GM23338 (cell line): ENCODE measurements around the gene SLC4A8.

Experiments
- CREB1 ChIP-seq: fragments of 250-450 bp; sonication (Bioruptor Pico); IDR thresholded peaks from 2 replicates; pipeline ENCODE4 v1.5.0; 2020; ENCODE audit warnings: low read depth, mild to moderate bottlenecking, moderate library complexity
- EZH2 ChIP-seq: fragments of 200-600 bp; sonication (generic); IDR thresholded peaks from one replicate; pipeline ENCODE4 v1.8.0; 2017; ENCODE audit warnings: antibody characterized with exemption, mild to moderate bottlenecking, low read depth; ENCODE audit not compliant: unreplicated experiment
- EZH2phosphoT487 ChIP-seq: fragments of 200-600 bp; sonication (generic); IDR thresholded peaks from one replicate; pipeline ENCODE4 v1.8.1; 2018; ENCODE audit warnings: antibody characterized with exemption; ENCODE audit not compliant: unreplicated experiment
- NANOG ChIP-seq: IDR thresholded peaks from 2 replicates; pipeline ENCODE4 v1.6.1; 2016; ENCODE audit warnings: antibody characterized with exemption, borderline replicate concordance
- POLR2AphosphoS5 ChIP-seq: IDR thresholded peaks from 2 replicates; pipeline ENCODE4 v1.6.1; 2016; ENCODE audit warnings: antibody characterized with exemption, low read depth
- ZNF114 ChIP-seq: fragments of 250-450 bp; sonication (Bioruptor Pico); IDR thresholded peaks from 2 replicates; pipeline ENCODE4 v1.5.0; 2020; ENCODE audit warnings: mild to moderate bottlenecking, moderate library complexity
- TF ChIP-seq, protein P1 (sequence below), 2 experiments: fragments of 200-600 bp in 1 of 2; sonication (generic) in 1 of 2; conservative IDR thresholded peaks; 2 replicates each; pipeline versions ENCODE4 v1.5.1 to v1.6.1; 2016 to 2017; ENCODE audit warnings: antibody characterized with exemption in 2 of 2, low read depth in 2 of 2, mild to moderate bottlenecking in 2 of 2, moderate library complexity in 1 of 2
- TF ChIP-seq, protein P2 (sequence below): IDR thresholded peaks from one replicate; pipeline ENCODE4 v1.6.1; 2018; ENCODE audit warnings: antibody characterized with exemption; ENCODE audit not compliant: unreplicated experiment
- TF ChIP-seq, protein P3 (sequence below): fragments of 250-450 bp; sonication (Bioruptor Pico); IDR thresholded peaks from 2 replicates; pipeline ENCODE4 v1.5.0; 2020; ENCODE audit warnings: mild to moderate bottlenecking, moderate library complexity

GRCh38 chr12:51517800-51518199 lies 93.2 kb downstream of the SLC4A8 start:
- TF ChIP-seq, protein P1, sequence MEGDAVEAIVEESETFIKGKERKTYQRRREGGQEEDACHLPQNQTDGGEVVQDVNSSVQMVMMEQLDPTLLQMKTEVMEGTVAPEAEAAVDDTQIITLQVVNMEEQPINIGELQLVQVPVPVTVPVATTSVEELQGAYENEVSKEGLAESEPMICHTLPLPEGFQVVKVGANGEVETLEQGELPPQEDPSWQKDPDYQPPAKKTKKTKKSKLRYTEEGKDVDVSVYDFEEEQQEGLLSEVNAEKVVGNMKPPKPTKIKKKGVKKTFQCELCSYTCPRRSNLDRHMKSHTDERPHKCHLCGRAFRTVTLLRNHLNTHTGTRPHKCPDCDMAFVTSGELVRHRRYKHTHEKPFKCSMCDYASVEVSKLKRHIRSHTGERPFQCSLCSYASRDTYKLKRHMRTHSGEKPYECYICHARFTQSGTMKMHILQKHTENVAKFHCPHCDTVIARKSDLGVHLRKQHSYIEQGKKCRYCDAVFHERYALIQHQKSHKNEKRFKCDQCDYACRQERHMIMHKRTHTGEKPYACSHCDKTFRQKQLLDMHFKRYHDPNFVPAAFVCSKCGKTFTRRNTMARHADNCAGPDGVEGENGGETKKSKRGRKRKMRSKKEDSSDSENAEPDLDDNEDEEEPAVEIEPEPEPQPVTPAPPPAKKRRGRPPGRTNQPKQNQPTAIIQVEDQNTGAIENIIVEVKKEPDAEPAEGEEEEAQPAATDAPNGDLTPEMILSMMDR (conservative IDR thresholded peaks at IDR 0.05; ENCODE audit: low read depth in 2 of 2) = peak; percentile 50 to 68
- TF ChIP-seq EZH2phosphoT487 (no peak), CREB1 (CRISPR knock-in tag) (no peak), NANOG (no peak), EZH2 (no peak), POLR2AphosphoS5 (no peak), ZNF114 (CRISPR knock-in tag) (no peak)
- TF ChIP-seq, protein P2, sequence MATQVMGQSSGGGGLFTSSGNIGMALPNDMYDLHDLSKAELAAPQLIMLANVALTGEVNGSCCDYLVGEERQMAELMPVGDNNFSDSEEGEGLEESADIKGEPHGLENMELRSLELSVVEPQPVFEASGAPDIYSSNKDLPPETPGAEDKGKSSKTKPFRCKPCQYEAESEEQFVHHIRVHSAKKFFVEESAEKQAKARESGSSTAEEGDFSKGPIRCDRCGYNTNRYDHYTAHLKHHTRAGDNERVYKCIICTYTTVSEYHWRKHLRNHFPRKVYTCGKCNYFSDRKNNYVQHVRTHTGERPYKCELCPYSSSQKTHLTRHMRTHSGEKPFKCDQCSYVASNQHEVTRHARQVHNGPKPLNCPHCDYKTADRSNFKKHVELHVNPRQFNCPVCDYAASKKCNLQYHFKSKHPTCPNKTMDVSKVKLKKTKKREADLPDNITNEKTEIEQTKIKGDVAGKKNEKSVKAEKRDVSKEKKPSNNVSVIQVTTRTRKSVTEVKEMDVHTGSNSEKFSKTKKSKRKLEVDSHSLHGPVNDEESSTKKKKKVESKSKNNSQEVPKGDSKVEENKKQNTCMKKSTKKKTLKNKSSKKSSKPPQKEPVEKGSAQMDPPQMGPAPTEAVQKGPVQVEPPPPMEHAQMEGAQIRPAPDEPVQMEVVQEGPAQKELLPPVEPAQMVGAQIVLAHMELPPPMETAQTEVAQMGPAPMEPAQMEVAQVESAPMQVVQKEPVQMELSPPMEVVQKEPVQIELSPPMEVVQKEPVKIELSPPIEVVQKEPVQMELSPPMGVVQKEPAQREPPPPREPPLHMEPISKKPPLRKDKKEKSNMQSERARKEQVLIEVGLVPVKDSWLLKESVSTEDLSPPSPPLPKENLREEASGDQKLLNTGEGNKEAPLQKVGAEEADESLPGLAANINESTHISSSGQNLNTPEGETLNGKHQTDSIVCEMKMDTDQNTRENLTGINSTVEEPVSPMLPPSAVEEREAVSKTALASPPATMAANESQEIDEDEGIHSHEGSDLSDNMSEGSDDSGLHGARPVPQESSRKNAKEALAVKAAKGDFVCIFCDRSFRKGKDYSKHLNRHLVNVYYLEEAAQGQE = no peak
- TF ChIP-seq, protein P3, sequence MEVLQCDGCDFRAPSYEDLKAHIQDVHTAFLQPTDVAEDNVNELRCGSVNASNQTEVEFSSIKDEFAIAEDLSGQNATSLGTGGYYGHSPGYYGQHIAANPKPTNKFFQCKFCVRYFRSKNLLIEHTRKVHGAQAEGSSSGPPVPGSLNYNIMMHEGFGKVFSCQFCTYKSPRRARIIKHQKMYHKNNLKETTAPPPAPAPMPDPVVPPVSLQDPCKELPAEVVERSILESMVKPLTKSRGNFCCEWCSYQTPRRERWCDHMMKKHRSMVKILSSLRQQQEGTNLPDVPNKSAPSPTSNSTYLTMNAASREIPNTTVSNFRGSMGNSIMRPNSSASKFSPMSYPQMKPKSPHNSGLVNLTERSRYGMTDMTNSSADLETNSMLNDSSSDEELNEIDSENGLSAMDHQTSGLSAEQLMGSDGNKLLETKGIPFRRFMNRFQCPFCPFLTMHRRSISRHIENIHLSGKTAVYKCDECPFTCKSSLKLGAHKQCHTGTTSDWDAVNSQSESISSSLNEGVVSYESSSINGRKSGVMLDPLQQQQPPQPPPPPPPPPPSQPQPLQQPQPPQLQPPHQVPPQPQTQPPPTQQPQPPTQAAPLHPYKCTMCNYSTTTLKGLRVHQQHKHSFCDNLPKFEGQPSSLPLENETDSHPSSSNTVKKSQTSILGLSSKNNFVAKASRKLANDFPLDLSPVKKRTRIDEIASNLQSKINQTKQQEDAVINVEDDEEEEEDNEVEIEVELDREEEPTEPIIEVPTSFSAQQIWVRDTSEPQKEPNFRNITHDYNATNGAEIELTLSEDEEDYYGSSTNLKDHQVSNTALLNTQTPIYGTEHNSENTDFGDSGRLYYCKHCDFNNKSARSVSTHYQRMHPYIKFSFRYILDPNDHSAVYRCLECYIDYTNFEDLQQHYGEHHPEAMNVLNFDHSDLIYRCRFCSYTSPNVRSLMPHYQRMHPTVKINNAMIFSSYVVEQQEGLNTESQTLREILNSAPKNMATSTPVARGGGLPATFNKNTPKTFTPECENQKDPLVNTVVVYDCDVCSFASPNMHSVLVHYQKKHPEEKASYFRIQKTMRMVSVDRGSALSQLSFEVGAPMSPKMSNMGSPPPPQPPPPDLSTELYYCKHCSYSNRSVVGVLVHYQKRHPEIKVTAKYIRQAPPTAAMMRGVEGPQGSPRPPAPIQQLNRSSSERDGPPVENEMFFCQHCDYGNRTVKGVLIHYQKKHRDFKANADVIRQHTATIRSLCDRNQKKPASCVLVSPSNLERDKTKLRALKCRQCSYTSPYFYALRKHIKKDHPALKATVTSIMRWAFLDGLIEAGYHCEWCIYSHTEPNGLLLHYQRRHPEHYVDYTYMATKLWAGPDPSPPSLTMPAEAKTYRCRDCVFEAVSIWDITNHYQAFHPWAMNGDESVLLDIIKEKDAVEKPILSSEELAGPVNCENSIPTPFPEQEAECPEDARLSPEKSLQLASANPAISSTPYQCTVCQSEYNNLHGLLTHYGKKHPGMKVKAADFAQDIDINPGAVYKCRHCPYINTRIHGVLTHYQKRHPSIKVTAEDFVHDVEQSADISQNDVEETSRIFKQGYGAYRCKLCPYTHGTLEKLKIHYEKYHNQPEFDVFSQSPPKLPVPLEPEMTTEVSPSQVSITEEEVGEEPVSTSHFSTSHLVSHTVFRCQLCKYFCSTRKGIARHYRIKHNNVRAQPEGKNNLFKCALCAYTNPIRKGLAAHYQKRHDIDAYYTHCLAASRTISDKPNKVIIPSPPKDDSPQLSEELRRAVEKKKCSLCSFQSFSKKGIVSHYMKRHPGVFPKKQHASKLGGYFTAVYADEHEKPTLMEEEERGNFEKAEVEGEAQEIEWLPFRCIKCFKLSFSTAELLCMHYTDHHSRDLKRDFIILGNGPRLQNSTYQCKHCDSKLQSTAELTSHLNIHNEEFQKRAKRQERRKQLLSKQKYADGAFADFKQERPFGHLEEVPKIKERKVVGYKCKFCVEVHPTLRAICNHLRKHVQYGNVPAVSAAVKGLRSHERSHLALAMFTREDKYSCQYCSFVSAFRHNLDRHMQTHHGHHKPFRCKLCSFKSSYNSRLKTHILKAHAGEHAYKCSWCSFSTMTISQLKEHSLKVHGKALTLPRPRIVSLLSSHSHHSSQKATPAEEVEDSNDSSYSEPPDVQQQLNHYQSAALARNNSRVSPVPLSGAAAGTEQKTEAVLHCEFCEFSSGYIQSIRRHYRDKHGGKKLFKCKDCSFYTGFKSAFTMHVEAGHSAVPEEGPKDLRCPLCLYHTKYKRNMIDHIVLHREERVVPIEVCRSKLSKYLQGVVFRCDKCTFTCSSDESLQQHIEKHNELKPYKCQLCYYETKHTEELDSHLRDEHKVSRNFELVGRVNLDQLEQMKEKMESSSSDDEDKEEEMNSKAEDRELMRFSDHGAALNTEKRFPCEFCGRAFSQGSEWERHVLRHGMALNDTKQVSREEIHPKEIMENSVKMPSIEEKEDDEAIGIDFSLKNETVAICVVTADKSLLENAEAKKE (CRISPR knock-in tag) = no peak
